22Rv1 (cell line): ENCODE results near the gene RPL27.

Source experiments
- ZFX ChIP-seq: fragments of 450-650 bp; IDR thresholded peaks from 2 replicates; pipeline ENCODE4 v1.6.1; 2017; ENCODE audit warnings: antibody characterized with exemption, borderline replicate concordance
- TF ChIP-seq, protein P1 (sequence below): fragments of 450-650 bp; IDR thresholded peaks from 2 replicates; pipeline ENCODE4 v1.5.1; 2017; ENCODE audit warnings: mild to moderate bottlenecking

DNA sequence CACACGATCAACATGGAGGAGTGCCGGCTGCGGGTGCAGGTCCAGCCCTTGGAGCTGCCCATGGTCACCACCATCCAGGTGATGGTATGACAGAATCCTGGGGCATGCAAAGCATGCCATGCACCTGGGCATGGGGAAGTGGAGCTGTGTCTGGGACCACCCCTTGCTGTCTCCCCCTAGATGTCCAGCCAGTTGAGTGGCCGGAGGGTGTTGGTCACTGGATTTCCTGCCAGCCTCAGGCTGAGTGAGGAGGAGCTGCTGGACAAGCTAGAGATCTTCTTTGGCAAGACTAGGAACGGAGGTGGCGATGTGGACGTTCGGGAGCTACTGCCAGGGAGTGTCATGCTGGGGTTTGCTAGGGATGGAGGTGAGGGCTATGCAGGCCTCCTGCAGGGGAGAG lies 15.1 kb downstream of the RPL27 start:
- TF ChIP-seq, protein P1, sequence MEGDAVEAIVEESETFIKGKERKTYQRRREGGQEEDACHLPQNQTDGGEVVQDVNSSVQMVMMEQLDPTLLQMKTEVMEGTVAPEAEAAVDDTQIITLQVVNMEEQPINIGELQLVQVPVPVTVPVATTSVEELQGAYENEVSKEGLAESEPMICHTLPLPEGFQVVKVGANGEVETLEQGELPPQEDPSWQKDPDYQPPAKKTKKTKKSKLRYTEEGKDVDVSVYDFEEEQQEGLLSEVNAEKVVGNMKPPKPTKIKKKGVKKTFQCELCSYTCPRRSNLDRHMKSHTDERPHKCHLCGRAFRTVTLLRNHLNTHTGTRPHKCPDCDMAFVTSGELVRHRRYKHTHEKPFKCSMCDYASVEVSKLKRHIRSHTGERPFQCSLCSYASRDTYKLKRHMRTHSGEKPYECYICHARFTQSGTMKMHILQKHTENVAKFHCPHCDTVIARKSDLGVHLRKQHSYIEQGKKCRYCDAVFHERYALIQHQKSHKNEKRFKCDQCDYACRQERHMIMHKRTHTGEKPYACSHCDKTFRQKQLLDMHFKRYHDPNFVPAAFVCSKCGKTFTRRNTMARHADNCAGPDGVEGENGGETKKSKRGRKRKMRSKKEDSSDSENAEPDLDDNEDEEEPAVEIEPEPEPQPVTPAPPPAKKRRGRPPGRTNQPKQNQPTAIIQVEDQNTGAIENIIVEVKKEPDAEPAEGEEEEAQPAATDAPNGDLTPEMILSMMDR: no peak
- TF ChIP-seq ZFX: no peak
